WTC11 (cell line): ENCODE measurements around the gene TMED10. TPM values are rescaled to one million over a fixed set of nuclear protein-coding genes. Genes with fewer than 3 reads are reported as not detected.
A peak's percentile ranks its signal among the peaks of the same experiment; 100 is the strongest.

Experiments used
- ATAC-seq: fragments of 200-7000 bp; cut with Tn5 transposase; 2 replicates; pipeline ENCODE4 v1.10.0; 2021; ENCODE audit warnings: mild to moderate bottlenecking, moderate library complexity
- CTCF ChIA-PET: fragments of 300-600 bp; sonication (Branson Sonifier 250); formaldehyde crosslinking; loops from one replicate; lab custom pipeline; 2021; ENCODE audit warnings: antibody characterized with exemption; lab: Charles Lee
- POLR2A ChIA-PET: fragments of 350-600 bp; sonication (Branson Sonifier 250); formaldehyde crosslinking; loops from one replicate; lab custom pipeline; 2021; ENCODE audit warnings: antibody characterized with exemption; lab: Charles Lee
- DNase-seq: peaks from one replicate; pipeline ENCODE4 v3.0.0; 2021; ENCODE audit warnings: low spot score
- H3K27ac Mint-ChIP-seq: 2 replicates; pipeline ENCODE4 v1.8.0; 2021; ENCODE audit warnings: mixed read lengths
- H3K27me3 Mint-ChIP-seq: 2 replicates; pipeline ENCODE4 v1.8.0; 2021; ENCODE audit warnings: low read depth, mild to moderate bottlenecking, moderate library complexity, mixed read lengths
- H3K36me3 Mint-ChIP-seq: 2 replicates; pipeline ENCODE4 v1.8.0; 2021; ENCODE audit warnings: mixed read lengths
- H3K4me1 Mint-ChIP-seq: 2 replicates; pipeline ENCODE4 v1.8.0; 2022; ENCODE audit warnings: mixed read lengths
- H3K4me3 Mint-ChIP-seq: 2 replicates; pipeline ENCODE4 v1.8.0; 2021; ENCODE audit warnings: mild to moderate bottlenecking, moderate library complexity, mixed read lengths
- H3K9me3 Mint-ChIP-seq: 2 replicates; pipeline ENCODE4 v1.8.0; 2021; ENCODE audit warnings: mixed read lengths
- CREM ChIP-seq: sonication (generic); formaldehyde crosslinking; IDR thresholded peaks from 2 replicates; pipeline ENCODE4 v1.8.1; 2022; ENCODE audit warnings: mild to moderate bottlenecking, missing genetic modification reagents, moderate library complexity
- CTCF ChIP-seq: fragments of 200-600 bp; IDR thresholded peaks from 2 replicates; pipeline ENCODE4 v1.8.0; 2022; ENCODE audit warnings: antibody characterized with exemption
- ELF4 ChIP-seq: sonication (generic); formaldehyde crosslinking; IDR thresholded peaks from 2 replicates; pipeline ENCODE4 v1.8.1; 2022; ENCODE audit warnings: low read depth, mild to moderate bottlenecking, moderate library complexity, missing genetic modification reagents
- FOXJ3 ChIP-seq: sonication (generic); formaldehyde crosslinking; IDR thresholded peaks from 2 replicates; pipeline ENCODE4 v1.9.0; 2021; ENCODE audit warnings: missing genetic modification reagents, mild to moderate bottlenecking, borderline replicate concordance
- FOXK1 ChIP-seq: sonication (generic); formaldehyde crosslinking; IDR thresholded peaks from 2 replicates; pipeline ENCODE4 v1.8.0; 2022; ENCODE audit warnings: mild to moderate bottlenecking, moderate library complexity, missing genetic modification reagents
- HMGA2 ChIP-seq: fragments of 250-450 bp; sonication (Bioruptor Pico); IDR thresholded peaks from 2 replicates; pipeline ENCODE4 v1.4.0; 2021; ENCODE audit warnings: mild to moderate bottlenecking, moderate library complexity
- HMGXB4 ChIP-seq: sonication (generic); formaldehyde crosslinking; IDR thresholded peaks from 2 replicates; pipeline ENCODE4 v1.8.1; 2023; ENCODE audit warnings: mild to moderate bottlenecking, moderate library complexity, missing genetic modification reagents
- IRF1 ChIP-seq: sonication (generic); formaldehyde crosslinking; IDR thresholded peaks from 2 replicates; pipeline ENCODE4 v1.8.0; 2023; ENCODE audit warnings: missing genetic modification reagents
- JUN ChIP-seq: sonication (generic); formaldehyde crosslinking; IDR thresholded peaks from 2 replicates; pipeline ENCODE4 v1.8.0; 2023; ENCODE audit warnings: mild to moderate bottlenecking, missing genetic modification reagents
- MXD4 ChIP-seq: fragments of 250-450 bp; sonication (Bioruptor Pico); IDR thresholded peaks from 2 replicates; pipeline ENCODE4 v1.8.0; 2021; ENCODE audit warnings: mild to moderate bottlenecking, moderate library complexity, borderline replicate concordance
- NFYB ChIP-seq: sonication (generic); formaldehyde crosslinking; conservative IDR thresholded peaks from 2 replicates; pipeline ENCODE4 v1.8.0; 2022; ENCODE audit warnings: low read depth, missing genetic modification reagents
- NR1H2 ChIP-seq: sonication (generic); formaldehyde crosslinking; IDR thresholded peaks from 2 replicates; pipeline ENCODE4 v1.9.0; 2021; ENCODE audit warnings: mild to moderate bottlenecking, moderate library complexity, missing genetic modification reagents
- SMAD4 ChIP-seq: sonication (generic); formaldehyde crosslinking; IDR thresholded peaks from 2 replicates; pipeline ENCODE4 v1.8.0; 2022; ENCODE audit warnings: mild to moderate bottlenecking, missing genetic modification reagents
- TCF7 ChIP-seq: sonication (generic); formaldehyde crosslinking; IDR thresholded peaks from 2 replicates; pipeline ENCODE4 v1.8.0; 2022; ENCODE audit warnings: mild to moderate bottlenecking, low read depth, missing genetic modification reagents, moderate library complexity
- USF2 ChIP-seq: sonication (generic); formaldehyde crosslinking; IDR thresholded peaks from 2 replicates; pipeline ENCODE4 v1.8.1; 2023; ENCODE audit warnings: mild to moderate bottlenecking, missing genetic modification reagents, moderate library complexity
- ZBTB43 ChIP-seq: sonication (generic); formaldehyde crosslinking; IDR thresholded peaks from 2 replicates; pipeline ENCODE4 v1.8.1; 2023; ENCODE audit warnings: mild to moderate bottlenecking, missing genetic modification reagents
- ZMAT4 ChIP-seq: fragments of 250-450 bp; sonication (Bioruptor Pico); IDR thresholded peaks from 2 replicates; pipeline ENCODE4 v1.9.0; 2021; ENCODE audit warnings: mild to moderate bottlenecking
- ZNF423 ChIP-seq: fragments of 250-450 bp; sonication (Bioruptor Pico); IDR thresholded peaks from 2 replicates; pipeline ENCODE4 v2.1.2; 2022; ENCODE audit warnings: mild to moderate bottlenecking, moderate library complexity
- total RNA-seq: library from RNA; stranded (reverse); gene quantifications from 3 replicates; pipeline ENCODE4 v1.2.3, GENCODE V29; 2021

Gene TMED10
- total RNA-seq, 1 experiment from 2014 or later: 234 TPM

GRCh38 chr14:75156901-75157300 is 19.5 kb downstream of the TMED10 start:
- POLR2A ChIA-PET: no interaction called here
- no peak overlapping the region for H3K4me3 Mint-ChIP-seq
- peaks cover 44% of the 10 kb centered on the region for H3K4me1 Mint-ChIP-seq
- no peaks in the 10 kb centered on the region for H3K36me3 Mint-ChIP-seq
- no peaks in the 10 kb centered on the region for H3K27me3 Mint-ChIP-seq
- DNase-seq (no peak), ATAC-seq (no peak)
- TF ChIP-seq ZNF423 (CRISPR knock-in tag) (no peak), HMGXB4 (CRISPR knock-in tag) (no peak), CREM (CRISPR knock-in tag) (no peak), ZBTB43 (no peak), TCF7 (CRISPR knock-in tag) (no peak), IRF1 (CRISPR knock-in tag) (no peak), ZMAT4 (CRISPR knock-in tag) (no peak), USF2 (no peak), MXD4 (CRISPR knock-in tag) (no peak), JUN (no peak), NFYB (no peak), FOXJ3 (CRISPR knock-in tag) (no peak), CTCF (no peak), SMAD4 (no peak), ELF4 (CRISPR knock-in tag) (no peak), FOXK1 (CRISPR knock-in tag) (no peak)
- H3K27ac Mint-ChIP-seq: 0 out of 2 replicates have a peak overlapping the region, but pooled peaks have one; percentile 49
- H3K9me3 Mint-ChIP-seq: no peaks in the 10 kb centered on the region
- CTCF ChIA-PET: no interaction called here

GRCh38 chr14:75156111-75156510 is 20.3 kb downstream of the TMED10 start:
- H3K4me3 Mint-ChIP-seq: no peak overlapping the region
- peaks cover 38% of the 10 kb centered on the region for H3K4me1 Mint-ChIP-seq
- H3K36me3 Mint-ChIP-seq: peaks cover 3% of the 10 kb centered on the region; the same call in 1 of the 2 replicates
- ATAC-seq (no peak), DNase-seq (no peak)
- ChIA-PET POLR2A (no interaction called here), CTCF (no interaction called here)
- H3K27me3 Mint-ChIP-seq: no peaks in the 10 kb centered on the region
- H3K9me3 Mint-ChIP-seq: no peaks in the 10 kb centered on the region
- H3K27ac Mint-ChIP-seq: peak overlapping the region; percentile 72; the same call in 1 of the 2 replicates
- TF ChIP-seq HMGA2 (CRISPR knock-in tag): peak; percentile 96
- TF ChIP-seq NR1H2 (CRISPR knock-in tag): no peak
